Dedifferentiated amniotic fluid mesenchymal stem cell (primary cell): ENCODE results near the gene GRIN2A.
A peak's percentile ranks its signal among the peaks of the same experiment; 100 is the strongest.

ENCODE experiments used
- DNase-seq: peaks from one replicate; pipeline ENCODE4 v3.0.0-alpha.2; 2016; ENCODE audit errors: extremely low spot score

The GRIN2A gene

DNA sequence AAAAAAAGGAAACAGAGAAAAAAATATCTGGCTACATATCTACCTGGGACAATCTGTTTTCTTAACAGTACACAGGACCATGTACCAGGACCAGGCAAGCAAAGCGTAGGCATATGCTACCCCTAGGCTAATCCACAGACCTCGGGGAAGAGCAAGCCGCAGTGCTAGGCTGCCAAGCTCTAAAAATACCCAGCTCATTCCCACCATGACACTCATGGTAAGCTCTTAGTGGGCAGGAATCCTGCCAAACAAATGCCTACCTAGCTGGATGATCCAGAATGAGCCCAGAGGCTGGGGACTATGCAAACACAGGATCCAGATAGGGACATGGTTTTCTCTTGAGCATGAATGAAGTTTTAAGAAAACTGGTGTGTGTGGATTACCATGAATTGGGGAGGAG lies 95.6 kb downstream of the GRIN2A start:
- DNase-seq: no peak

DNA sequence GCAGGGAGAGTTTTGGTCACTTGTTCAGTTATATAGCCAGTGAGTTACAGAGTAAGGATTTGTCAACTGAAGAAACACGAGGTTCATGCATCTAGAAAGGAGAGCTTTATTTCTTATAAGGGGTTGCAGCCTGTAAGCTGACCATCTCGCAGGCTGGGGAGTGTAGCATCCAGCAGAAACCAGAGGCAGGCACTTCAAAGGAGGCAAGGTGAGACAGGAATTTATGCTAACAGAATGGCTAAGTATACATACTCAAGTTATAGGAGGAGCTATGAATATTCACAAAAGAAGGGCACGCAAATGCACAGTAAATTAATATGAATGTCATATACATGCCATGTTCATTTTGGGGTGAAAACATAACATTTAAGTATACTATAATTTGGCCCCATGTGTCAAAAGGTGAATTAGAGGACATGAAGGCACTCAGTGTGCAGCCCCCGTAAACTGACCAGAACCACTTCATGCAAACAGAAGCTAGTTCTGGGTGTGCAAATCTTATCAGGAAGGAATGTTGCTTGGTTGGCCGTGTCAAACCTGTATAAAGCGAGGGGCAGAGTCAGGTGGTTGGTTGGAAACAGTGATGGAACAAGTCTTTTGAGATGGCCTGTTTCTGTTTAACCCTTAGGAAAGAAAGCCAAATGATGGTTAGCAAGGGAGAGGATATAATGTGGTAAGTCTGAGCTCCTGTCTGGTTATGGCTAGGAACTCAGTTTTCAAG lies 97.0 kb downstream of the GRIN2A start:
- no peak for DNase-seq

DNA sequence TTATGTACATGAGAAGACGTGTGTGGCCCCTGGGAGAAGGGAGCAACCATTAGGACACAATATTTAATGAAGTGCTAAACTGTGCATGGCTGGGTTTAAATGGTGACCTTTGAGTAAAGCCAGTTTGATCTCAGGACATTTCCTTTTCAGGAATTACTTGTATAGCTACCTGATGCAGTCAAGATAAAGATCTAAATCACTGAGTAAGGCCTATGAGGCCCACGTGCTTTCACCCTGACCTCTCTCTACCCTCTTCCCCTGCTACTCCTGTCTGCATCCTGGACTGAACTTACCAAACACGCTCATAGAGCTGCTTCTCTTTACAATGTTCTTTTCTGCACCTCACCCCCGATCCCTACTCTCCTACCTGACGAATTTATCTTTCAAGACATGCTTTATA lies 98.9 kb downstream of the GRIN2A start:
- no peak for DNase-seq

DNA sequence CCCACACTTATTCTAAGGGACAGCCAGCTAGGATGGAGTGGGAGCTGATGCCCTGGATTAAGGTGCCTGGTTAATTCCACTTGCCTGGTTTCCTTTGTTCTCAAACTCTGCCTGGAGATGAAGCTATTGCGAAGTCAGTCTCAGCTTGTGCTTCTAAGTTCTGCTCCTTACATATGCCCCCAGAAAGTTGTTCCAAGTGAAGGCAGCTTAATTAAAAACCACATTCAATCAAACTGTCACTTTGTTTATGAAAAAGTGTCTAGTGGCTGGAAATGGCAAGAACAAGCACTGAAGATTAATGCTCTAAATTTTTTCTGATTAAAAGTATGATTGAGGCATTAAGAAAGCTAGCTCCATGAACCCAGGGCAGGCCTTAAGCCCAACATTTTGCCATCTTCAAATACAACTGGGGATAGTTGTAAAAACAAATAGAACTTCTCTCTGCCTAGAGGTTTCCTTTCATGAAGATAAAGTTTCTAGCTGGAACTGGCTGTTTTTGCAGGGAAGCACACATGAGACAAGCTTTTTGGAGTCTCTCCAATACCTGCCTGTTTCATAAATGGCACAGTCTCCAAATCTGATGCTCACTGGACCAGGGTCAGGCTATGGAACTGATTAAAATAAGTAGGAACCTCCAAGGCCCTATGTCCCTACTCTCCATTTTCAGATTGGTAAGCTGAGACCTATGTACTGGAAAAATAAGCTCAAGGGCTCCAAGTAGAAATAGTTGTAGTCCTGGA lies 100.9 kb downstream of the GRIN2A start:
- DNase-seq: no peak

DNA sequence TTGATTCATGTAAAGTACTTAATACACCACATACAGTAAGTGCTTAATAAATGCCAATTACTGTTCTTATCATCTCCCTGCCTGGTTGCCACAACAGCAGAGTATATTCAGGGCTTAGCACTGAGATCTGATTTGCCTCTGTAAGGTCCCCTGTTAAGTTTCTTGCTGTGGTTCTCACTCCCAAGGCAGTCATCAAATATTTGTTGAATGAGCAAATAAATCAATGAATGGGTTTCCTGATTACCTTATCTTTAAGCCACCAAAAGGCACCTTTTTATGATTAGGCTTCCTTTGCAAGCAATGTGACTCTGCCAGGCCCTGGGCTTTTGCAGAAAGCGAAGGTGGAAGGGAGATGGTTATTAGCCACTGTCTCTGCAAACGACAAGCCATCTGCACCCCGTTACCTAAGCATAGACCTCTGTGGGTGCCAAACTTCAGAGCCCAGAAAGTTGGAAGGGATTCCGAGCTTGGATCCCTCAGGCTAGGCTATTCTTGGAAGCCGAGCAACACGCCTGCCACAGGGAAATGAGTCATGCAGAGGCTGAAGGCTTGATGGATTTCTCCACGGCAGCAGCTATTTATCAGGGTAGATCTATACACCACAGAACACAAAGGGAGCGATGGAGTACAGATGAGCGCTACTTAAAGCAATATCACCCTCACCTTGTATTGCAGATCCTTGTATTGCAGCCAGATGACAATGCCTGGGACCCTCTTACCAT lies 102.0 kb downstream of the GRIN2A start:
- DNase-seq: peak; percentile 62

DNA sequence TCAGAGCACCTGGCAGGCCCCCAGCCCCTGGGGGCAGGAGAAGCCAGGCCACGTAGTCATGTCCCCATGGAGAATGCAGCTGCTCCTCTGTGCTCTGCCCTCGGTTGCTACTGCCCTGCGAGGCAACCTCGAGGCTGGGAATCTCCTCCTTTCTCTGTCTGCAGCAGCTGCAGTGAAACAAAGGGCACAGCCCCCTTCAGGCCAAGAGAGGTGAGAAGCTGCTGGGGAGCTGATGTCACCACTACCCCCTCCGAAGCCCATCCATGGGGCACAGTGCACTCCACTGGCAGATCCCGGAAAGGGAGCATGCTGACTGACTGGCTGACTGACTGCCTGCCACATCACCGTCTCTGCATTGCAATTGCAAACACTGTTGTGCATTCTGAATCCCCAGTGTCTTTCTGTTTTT lies 103.7 kb downstream of the GRIN2A start:
- DNase-seq: no peak

DNA sequence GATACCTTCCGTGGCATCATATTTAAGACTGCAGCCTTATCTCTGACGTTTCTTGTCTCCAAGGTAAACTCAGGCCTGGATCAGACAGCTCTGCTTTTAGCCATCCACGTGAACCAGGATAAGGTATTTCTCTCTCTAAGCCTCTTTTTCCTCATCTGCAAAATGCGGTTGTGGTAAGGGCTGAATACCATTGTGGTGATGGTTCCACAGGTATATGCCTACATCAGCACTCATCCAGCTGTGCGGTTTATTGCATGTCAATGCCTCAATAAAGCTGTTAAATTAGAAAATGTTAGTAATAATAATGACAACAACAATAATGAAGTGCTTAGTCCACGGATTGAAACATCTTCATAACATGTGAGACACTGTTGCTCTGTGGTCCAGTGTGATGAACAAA lies 104.4 kb downstream of the GRIN2A start:
- no peak for DNase-seq

DNA sequence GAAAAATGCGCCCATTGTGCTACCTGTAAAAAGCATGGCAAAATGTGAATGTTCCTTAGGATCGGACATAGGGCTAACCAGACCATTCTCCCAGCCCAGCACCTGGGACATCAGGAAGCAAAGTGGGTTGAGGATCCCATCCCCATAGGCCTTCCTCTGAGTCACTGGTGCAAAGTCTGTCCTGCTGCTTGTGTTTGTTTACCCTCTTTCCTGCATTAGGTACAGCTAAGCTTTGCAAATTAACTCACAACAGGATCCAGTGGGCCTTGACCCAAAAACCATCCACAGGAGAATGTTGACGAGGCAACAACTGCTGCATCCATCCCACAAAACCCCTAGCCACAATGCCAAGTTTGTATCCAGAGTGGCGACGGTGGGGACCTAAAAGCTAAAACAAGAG lies 106.2 kb downstream of the GRIN2A start:
- no peak for DNase-seq

DNA sequence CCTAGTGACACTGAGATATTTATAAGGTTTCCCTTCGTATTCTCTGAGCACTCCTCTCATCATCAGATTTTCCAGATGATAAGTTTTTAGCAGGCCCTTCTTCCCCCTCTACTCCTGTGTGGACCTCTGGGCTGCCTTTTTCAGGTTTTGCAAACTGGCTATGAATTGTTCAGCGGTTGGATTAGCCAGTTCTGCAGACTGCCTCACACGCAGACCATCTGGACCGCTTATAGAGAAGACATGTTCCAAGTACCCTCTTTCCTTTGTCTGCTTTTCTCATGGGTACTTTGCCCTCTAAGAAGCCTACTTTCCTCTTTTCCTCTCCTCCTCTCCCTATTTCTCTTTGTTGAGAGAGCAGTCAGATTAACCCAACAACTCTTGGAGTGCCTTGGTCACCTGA lies 111.6 kb downstream of the GRIN2A start:
- no peak for DNase-seq

DNA sequence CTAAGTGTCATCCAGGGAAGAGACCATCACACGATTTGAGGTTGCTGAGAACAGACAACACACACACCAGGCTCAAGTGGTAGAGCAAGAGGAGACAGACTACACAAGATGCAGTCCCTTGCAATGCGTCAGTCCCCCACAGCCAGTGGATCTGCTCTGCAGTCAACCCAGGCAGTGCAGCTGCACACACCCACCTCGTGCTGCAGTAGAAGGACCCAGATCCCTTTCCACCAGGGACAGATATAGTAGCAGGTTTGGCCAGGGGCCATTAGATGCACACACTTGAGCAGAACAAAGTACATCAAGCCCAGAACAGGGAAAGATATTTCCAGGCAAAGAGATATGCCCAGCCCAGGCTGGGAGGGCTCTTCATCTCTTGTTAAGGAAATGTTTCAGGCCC lies 112.9 kb downstream of the GRIN2A start:
- no peak for DNase-seq

DNA sequence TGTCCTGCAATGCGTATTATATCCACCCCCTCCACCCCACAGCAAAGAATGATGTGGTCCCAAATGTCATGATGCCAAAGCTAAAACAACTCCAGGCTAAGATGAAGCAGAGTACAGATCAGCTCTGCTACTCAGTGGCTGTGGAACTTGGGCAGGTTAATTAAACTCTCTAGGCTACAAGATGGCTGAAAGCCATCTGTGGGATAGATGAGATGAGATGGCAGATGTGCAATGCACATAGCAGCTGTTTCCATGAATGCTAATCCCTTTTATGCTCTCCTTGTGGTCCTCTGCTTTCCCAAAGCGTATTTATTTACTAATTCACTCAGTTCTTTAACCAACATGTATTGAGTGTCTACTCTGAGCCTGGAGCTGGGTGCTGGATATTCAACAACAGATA lies 114.4 kb downstream of the GRIN2A start:
- DNase-seq: no peak

DNA sequence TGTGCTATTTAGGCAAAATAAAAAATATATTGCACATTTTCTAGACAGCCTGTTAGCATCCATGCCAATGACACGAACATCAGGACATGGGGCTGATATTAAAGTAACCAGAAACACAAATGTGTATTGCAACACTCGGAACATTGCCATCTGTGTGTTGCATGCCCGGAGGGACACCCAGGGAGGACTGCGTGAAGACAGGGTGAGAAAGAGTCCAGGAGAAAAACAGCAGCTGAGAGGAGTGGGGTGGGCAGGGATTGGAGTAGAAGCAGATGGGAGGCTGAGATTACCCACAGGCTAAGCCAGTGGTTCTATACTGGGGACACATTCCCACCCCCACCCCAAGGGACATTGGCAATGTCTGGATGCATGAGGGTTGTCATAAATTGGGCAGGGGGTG lies 114.8 kb downstream of the GRIN2A start:
- no peak for DNase-seq

DNA sequence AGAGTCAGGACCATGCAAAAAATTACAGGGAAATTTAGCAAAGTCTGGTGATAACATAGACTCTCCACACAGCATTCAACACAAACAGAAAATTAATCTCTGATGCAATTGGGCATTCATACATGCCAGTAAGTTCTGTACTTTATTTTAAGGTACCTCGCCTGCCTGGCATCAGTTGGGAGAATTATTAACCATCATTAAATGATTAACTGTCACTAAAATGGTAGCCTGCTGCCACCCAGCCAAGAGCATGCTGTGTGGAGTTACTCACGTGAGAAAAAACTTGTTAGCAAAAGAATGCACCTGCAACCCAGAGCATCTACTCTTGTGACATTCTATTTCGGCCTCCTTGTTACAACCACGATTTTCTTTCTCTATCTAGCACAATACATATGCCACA lies 117.2 kb downstream of the GRIN2A start:
- DNase-seq: no peak

DNA sequence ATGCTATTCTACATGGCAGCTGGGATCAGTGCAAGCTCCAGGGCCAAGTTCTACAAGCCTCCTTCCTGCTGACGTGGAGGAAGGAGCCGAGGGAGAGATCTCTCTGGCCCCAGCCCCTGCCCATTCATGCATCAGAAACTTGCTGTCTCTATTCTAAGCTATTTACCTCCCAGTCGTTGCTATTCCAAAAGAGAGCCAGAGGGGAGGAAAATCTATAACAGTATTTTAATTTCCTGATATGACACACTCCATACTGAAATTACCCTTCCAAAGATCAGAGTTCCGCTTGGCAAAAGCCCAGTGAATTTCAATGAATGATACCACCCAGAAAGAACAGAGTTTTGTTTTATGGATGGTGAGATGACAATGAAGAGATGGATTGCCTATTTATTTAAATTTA lies 133.4 kb downstream of the GRIN2A start:
- no peak for DNase-seq

DNA sequence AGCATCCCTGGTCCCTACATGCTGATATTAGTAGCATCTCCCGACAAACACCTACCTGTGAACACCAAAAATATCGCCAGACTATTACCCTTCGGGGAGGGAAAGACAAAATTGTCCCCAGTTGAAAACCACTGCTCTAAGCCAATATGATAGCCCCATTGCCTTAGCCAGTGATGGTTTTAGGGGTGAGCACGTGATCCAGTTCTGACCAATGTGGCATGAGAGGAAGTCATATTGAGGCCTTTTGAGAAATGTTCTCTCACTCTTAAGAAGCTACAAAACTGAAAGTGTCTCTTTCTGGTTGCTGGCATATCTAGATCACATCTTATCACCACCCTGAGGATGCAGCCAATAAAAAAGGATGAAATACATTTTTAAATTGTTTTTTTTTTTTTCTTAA lies 136.3 kb downstream of the GRIN2A start:
- DNase-seq: no peak

DNA sequence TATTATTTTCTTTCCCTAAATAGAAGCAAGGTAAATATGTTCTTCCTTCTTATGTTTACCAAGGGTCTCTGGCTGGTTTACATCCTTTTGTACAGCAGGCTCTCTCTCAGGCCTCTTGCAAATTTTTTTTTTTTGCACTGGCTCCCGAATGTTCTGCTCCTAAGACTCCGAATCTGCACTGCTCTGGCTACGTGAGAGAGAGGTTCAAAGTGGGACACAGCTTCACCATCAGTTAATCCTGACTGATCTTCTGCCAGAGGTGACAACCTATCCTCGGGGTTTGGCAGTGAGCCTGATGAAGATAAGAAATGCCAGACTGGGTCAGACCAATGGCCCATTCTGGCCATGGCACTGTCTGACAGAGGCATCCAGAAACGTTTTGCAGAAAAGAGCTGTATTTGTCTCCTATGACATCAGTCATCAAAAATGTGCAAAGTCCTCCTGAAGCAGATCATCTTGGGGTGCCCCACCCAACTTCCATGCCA lies 136.9 kb downstream of the GRIN2A start:
- no peak for DNase-seq

DNA sequence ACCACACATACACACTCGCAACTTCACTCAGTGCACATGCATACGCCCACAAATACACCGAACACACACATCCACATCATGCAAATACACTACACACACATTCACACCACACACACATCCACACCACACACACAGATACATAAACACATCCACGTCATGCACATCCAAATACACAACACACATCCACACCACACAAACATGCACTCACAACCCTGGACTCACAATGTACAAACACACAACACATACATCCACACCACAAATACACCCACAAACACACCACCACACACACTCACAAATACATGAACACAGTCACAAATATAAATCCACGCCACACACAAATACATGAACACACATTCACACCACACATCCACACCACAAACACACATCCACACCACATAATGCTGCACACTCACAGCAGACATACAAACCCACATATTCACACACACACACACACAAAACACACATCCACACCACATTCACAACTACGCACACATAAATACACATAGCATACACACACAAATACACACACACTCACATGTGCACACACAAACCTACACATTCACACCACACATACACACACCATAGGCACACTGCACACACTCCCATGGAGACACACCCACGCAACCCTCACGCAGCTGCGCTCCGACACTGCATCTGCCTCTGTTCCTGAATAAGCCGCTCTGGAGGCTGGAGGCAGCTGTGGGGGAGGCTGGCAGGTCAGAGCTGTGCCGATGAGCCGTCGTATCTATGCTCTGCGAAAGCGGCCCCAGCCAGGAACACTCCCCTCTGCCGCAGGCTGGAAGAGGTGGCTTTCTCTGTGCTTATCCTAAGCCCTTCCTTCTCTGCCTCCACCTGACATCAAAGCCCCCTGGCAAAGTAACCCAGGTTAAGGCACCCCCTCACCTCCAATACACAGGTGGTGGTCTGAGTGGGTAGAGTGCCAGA lies 141.8 kb downstream of the GRIN2A start:
- no peak for DNase-seq

DNA sequence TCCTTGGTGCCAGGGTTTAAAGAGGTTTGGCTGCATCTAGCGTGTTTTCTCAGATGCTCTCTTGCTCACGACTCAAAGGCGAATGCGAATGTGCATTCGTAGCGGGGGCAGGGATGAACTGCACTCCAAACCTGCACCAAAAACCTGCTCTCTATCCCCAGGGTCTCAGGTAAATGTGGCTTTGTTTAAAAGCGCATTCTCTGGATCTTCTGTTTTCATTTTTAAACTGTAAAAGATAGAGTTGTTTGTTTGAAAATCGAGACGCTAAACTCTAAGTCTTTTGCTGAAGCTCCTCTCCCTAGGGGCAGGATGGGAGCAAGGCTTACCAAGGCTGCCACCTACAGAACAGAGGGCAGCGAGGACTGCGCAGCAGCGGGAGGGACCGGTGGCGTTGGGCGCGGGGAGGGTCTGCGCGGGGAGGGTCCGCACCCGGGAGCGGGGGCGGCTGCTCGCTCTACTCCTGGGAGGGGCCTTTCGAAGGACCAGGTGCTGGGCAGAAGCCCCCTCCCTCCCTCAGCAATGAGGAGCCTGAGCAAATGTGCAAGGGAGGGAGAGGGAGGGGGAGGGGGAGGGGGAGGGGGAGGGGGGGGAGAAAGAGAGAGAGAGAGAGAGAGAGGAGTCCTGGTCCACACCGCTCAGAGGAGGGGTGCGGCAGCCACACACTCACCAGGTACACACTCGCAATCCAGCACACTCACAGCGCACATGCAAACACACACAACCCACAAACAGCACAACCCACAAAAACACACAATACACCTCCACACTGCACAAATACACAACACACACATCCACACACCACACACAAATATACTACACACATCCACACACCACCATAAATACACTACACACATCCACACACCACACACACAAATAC lies 142.8 kb downstream of the GRIN2A start:
- DNase-seq: no peak

DNA sequence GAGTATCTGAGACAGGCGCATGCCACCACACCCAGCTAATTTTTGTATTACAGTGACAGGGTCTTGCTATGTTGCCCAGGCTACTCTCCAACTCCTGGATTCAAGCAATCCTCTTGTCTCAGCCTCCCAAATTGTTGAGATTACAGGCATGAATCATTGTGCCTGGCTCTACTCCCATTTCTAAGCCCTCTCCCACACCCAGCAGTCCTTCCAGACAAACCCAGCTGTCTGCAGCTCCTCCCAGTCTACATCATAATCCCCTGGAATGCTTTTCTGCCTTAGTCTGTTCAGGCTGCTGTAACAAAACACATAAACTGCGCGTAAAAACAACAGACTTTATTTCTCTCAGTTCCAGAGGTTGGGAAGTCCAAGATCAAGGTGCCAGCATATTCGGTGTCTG lies 144.5 kb downstream of the GRIN2A start:
- no peak for DNase-seq

DNA sequence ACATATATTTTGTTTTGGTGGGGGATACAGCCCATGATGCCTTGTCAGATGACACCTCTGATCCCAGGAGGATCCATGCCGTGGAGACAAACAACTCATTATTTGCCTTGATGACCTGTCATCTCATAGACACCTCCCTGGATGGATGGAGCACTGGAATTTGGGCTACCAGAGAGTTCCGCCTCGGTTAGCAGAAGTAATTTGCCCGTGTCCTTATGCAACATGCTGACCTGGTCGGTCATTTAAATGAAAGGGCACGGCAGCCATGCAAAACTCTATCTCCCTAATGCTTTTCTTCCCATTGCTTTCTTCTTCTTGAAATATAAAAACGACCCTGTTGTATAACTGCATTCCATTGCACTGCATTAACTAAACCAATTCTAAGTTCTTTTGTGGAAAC lies 145.3 kb downstream of the GRIN2A start:
- DNase-seq: no peak

DNA sequence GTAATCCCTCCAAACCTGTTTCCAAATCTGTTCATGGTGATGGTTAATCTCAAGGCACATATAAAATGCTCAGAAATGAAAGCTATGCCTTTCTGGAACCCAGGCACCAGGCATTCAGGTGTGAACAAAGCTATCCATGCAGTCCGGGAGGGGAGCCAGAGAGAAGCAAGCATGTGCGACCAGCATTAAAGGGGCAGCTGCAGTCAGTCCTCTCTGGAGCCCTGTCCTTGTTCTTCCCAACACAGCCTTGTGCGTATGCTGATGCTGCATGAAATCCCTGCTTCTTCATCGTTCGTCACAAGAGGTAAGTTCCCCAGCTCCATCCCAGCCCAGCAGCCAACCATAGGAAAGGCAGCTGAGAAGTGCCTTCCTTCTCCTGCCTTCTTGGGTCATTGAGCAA lies 148.7 kb downstream of the GRIN2A start:
- no peak for DNase-seq
